ENCODE data around the gene AKR1C2. TPM values are rescaled to one million over a fixed set of nuclear protein-coding genes. Genes with fewer than 3 reads are reported as not detected.

AKR1C2 gene
- total RNA-seq, 4 donors from 2014 or later, result 281 to 306 (median 295) TPM

- no peak for TF ChIP-seq CTCF (IDR thresholded peaks at IDR 0.05; ENCODE audit: low read depth)
Measured at GRCh38 chr10:5002013-5002727, 1.5 kb downstream of the AKR1C2 start.

GRCh38 chr10:4998671-4999070 lies 5.0 kb downstream of the AKR1C2 start:
- no peak for TF ChIP-seq CTCF (IDR thresholded peaks at IDR 0.05; ENCODE audit: low read depth)

GRCh38 chr10:4990217-4990616 lies 13.4 kb downstream of the AKR1C2 start:
- no peak for TF ChIP-seq CTCF (IDR thresholded peaks at IDR 0.05; ENCODE audit: low read depth)

- TF ChIP-seq CTCF (IDR thresholded peaks at IDR 0.05; ENCODE audit: low read depth), result no peak
Measured at GRCh38 chr10:4984971-4985594, 18.6 kb downstream of the AKR1C2 start.

GRCh38 chr10:4984223-4984622 lies 19.4 kb downstream of the AKR1C2 start:
- TF ChIP-seq CTCF (IDR thresholded peaks at IDR 0.05; ENCODE audit: low read depth), result no peak

GRCh38 chr10:4983615-4984216 lies 19.9 kb downstream of the AKR1C2 start:
- no peak for TF ChIP-seq CTCF (IDR thresholded peaks at IDR 0.05; ENCODE audit: low read depth)

- TF ChIP-seq CTCF (IDR thresholded peaks at IDR 0.05; ENCODE audit: low read depth), result no peak
Measured at GRCh38 chr10:4982764-4983226, 20.9 kb downstream of the AKR1C2 start.
